Measurements from ENCODE around the gene P2RY4. TPM values are rescaled to one million over a fixed set of nuclear protein-coding genes. Genes with fewer than 3 reads are reported as not detected.

The P2RY4 gene
- polyA plus RNA-seq, 3 donors, result 0.36 TPM; not detected in 2

- no peaks in the 10 kb centered on the region for H3K36me3 ChIP-seq (replicated peaks in 1 of 2; ENCODE audit: control insufficient read depth in 1 of 2, insufficient read depth in 2 of 2, low read length in 2 of 2)
- H3K79me2 ChIP-seq (ENCODE audit: insufficient read depth, low read length), result no peaks in the 10 kb centered on the region
- Mint-ChIP-seq H3K36me3 (no peaks in the 10 kb centered on the region), H3K4me3 (no peak overlapping the region), H3K27ac (no peak overlapping the region), H3K27me3 (ENCODE audit: low read depth in 3 of 3) (peaks cover 0 to 7% (median 5%) of the 10 kb centered on the region in 3 donors), H3K4me1 (no peaks in the 10 kb centered on the region), H3K9me3 (peaks cover 0 to 6% (median 2%) of the 10 kb centered on the region in 7 donors)
- H3K27ac ChIP-seq (ENCODE audit: low read depth in 1 of 2, low read length in 2 of 2), result no peak overlapping the region
- no peaks in the 10 kb centered on the region for H4K20me1 ChIP-seq (ENCODE audit: insufficient read depth, low read length)
- no peaks in the 10 kb centered on the region for H3K4me1 ChIP-seq (ENCODE audit: control insufficient read depth in 1 of 2, insufficient read depth in 2 of 2, low read length in 2 of 2)
- intact Hi-C loops (cut with micrococcal nuclease), result no loop called here
- TF ChIP-seq CTCF (IDR thresholded peaks at IDR 0.05), result no peak
- no peaks in the 10 kb centered on the region for H3K27me3 ChIP-seq (ENCODE audit: control insufficient read depth in 2 of 2, insufficient read depth in 2 of 2, low read length in 2 of 2)
- H3K4me3 ChIP-seq (replicated peaks in 1 of 3; ENCODE audit: low read depth in 2 of 3, low read length in 3 of 3), result no peak overlapping the region
- DNase-seq, result no peak
- no peaks in the 10 kb centered on the region for H3K9me3 ChIP-seq (replicated peaks in 1 of 2; ENCODE audit: control insufficient read depth in 1 of 2, insufficient read depth in 1 of 2, low read length in 2 of 2)
- H3K9ac ChIP-seq (ENCODE audit: insufficient read depth, low read length, poor library complexity, severe bottlenecking), result no peak overlapping the region
- no peak overlapping the region for H3K4me2 ChIP-seq (replicated peaks; ENCODE audit: extremely low read depth, low read length, poor library complexity, severe bottlenecking)
- no peak overlapping the region for H2AFZ ChIP-seq (ENCODE audit: insufficient read depth, low read depth, low read length, poor library complexity, severe bottlenecking)
Observed at GRCh38 chrX:70208479-70208878, 51.5 kb downstream of the P2RY4 start.

Small RNA genes within 50 kb of the gene (small RNA-seq; reads per million reads assigned to genes)
- gene RNA5SP507 (ENCODE audit: insufficient read length, low read depth), result not detected

Other genes starting within 250 kb of the P2RY4 start
- gene AWAT2, start 210.3 kb downstream of the P2RY4 start, polyA plus RNA-seq, result not detected
- gene OTUD6A, start 197.7 kb downstream of the P2RY4 start, polyA plus RNA-seq, result not detected
- 10 to 100 TPM; 55.7 to 60.4 (median 56.8) TPM for gene IGBP1, start 126.8 kb downstream of the P2RY4 start, polyA plus RNA-seq
- gene DGAT2L6, start 82.7 kb downstream of the P2RY4 start, polyA plus RNA-seq, result not detected
- not detected for gene AWAT1, start 25.5 kb downstream of the P2RY4 start, polyA plus RNA-seq
- not detected for gene ARR3, start 8.1 kb upstream of the P2RY4 start, polyA plus RNA-seq
- gene RAB41, start 22.0 kb upstream of the P2RY4 start, polyA plus RNA-seq, result not detected
- 10 to 100 TPM; 16.9 to 18.9 (median 17.4) TPM for gene PDZD11, start 29.7 kb upstream of the P2RY4 start, polyA plus RNA-seq
- under 1 TPM in 1 of 3 donors, not detected in 2; 0.03 TPM for gene KIF4A, start 29.9 kb upstream of the P2RY4 start, polyA plus RNA-seq
- not detected for gene GDPD2, start 163.1 kb upstream of the P2RY4 start, polyA plus RNA-seq
- gene DLG3, start 184.6 kb upstream of the P2RY4 start, polyA plus RNA-seq, result under 1 TPM in 2 of 3 donors, not detected in 1; 0.12 to 0.17 TPM

Data from CD14-positive monocyte (primary cell).